A549 (cell line): Measurements from ENCODE around the gene DERA. TPM values are rescaled to one million over a fixed set of nuclear protein-coding genes. Genes with fewer than 3 reads are reported as not detected.

Experiments
- ATAC-seq, 2 experiments: fragments of 200-7000 bp in 1 of 2; fragments of >200 bp in 1 of 2; cut with Nextera tagmentation in 1 of 2; cut with Tn5 transposase in 1 of 2; 3 replicates each; pipeline versions ENCODE4 v1.8.0 to v1.9.1; 2018 to 2020; ENCODE audit warnings: mild to moderate bottlenecking in 1 of 2, moderate library complexity in 1 of 2
- CTCF ChIA-PET: fragments of 300-600 bp; sonication (Branson Sonifier 250); formaldehyde crosslinking; extraction: SDS; loops from one replicate; lab custom pipeline; 2021; ENCODE audit warnings: antibody characterized with exemption, inconsistent platforms; lab: Yijun Ruan, JAX
- POLR2A ChIA-PET: fragments of 350-600 bp; formaldehyde crosslinking; extraction: SDS; loops from one replicate; lab custom pipeline; 2021; ENCODE audit warnings: antibody characterized with exemption, inconsistent platforms; lab: Yijun Ruan, JAX
- DNase-seq, 2 experiments: peaks; one replicate each; pipeline versions ENCODE4 v3.0.0 to v3.0.0-alpha.2; 2011 to 2016; ENCODE audit warnings: low read depth in 1 of 2, low spot score in 1 of 2
- FAIRE-seq: peaks from 2 replicates; lab custom pipeline; 2011; peaks lifted over from hg19 to GRCh38; lab: Jason Lieb, UNC
- H3K27ac ChIP-seq, 2 experiments: fragments of >200 bp; sonication (Bioruptor Twin); formaldehyde crosslinking; 3 replicates each; pipeline ENCODE4 v1.5.1; 2016 to 2017
- H3K4me1 ChIP-seq: fragments of >200 bp; sonication (Bioruptor Twin); formaldehyde crosslinking; 3 replicates; pipeline ENCODE4 v1.6.1; 2016
- H3K4me2 ChIP-seq: fragments of >200 bp; sonication (Bioruptor Twin); formaldehyde crosslinking; 3 replicates; pipeline ENCODE4 v1.6.1; 2016
- H3K4me3 ChIP-seq: fragments of >200 bp; sonication (Bioruptor Twin); formaldehyde crosslinking; 3 replicates; pipeline ENCODE4 v1.5.1; 2016
- H3K9me3 ChIP-seq: fragments of >200 bp; sonication (Bioruptor Twin); formaldehyde crosslinking; 3 replicates; pipeline ENCODE4 v1.6.1; 2016
- BHLHE40 ChIP-seq: IDR thresholded peaks from 2 replicates; pipeline ENCODE4 v1.6.1; 2012; ENCODE audit warnings: low read depth, low read length, inconsistent platforms
- CEBPB ChIP-seq, 2 experiments: fragments of >200 bp in 1 of 2; sonication (Bioruptor Twin) in 1 of 2; formaldehyde crosslinking in 1 of 2; IDR thresholded peaks; 2 replicates each; pipeline ENCODE4 v1.6.1; 2012 to 2016
- CHD2 ChIP-seq: fragments of 150-350 bp; IDR thresholded peaks from 2 replicates; pipeline ENCODE4 v1.6.1; 2014; ENCODE audit warnings: low read length; ENCODE audit not compliant: partially characterized antibody
- EHF ChIP-seq: fragments of 250-450 bp; sonication (Bioruptor Pico); IDR thresholded peaks from 2 replicates; pipeline ENCODE4 v1.5.0; 2020; ENCODE audit warnings: mild to moderate bottlenecking
- FOSL2 ChIP-seq, 2 experiments: fragments of 450-650 bp in 1 of 2; fragments of >200 bp in 1 of 2; sonication (Bioruptor Twin) in 1 of 2; formaldehyde crosslinking; IDR thresholded peaks; 2 replicates each; pipeline versions ENCODE4 v1.5.0 to v1.6.1; 2016 to 2020; ENCODE audit warnings: mild to moderate bottlenecking in 1 of 2, moderate library complexity in 1 of 2
- FOXS1 ChIP-seq: fragments of 250-450 bp; sonication (Bioruptor Pico); IDR thresholded peaks from 2 replicates; pipeline ENCODE4 v1.5.0; 2020; ENCODE audit warnings: mild to moderate bottlenecking, moderate library complexity
- HDAC2 ChIP-seq: fragments of 200-600 bp; sonication (generic); IDR thresholded peaks from 2 replicates; pipeline ENCODE4 v1.6.1; 2016
- HOXA7 ChIP-seq: fragments of 250-450 bp; sonication (Bioruptor Pico); IDR thresholded peaks from 2 replicates; pipeline ENCODE4 v1.5.0; 2020; ENCODE audit warnings: mild to moderate bottlenecking, moderate library complexity
- JUN ChIP-seq, 2 experiments: fragments of >200 bp; sonication (Bioruptor Twin); formaldehyde crosslinking; IDR thresholded peaks; 2 replicates in 1 of 2; 3 replicates in 1 of 2; pipeline ENCODE4 v1.6.1; 2016 to 2017
- JUNB ChIP-seq: fragments of >200 bp; sonication (Bioruptor Twin); formaldehyde crosslinking; IDR thresholded peaks from 2 replicates; pipeline ENCODE4 v1.6.1; 2016
- KDM5A ChIP-seq: fragments of 200-600 bp; sonication (generic); IDR thresholded peaks from 2 replicates; pipeline ENCODE4 v1.6.1; 2016; ENCODE audit warnings: antibody characterized with exemption, mild to moderate bottlenecking
- MAFK ChIP-seq: fragments of 450-650 bp; IDR thresholded peaks from 2 replicates; pipeline ENCODE4 v1.6.1; 2014; ENCODE audit not compliant: partially characterized antibody
- NFE2L2 ChIP-seq: fragments of 150-350 bp; conservative IDR thresholded peaks from 2 replicates; pipeline ENCODE4 v1.6.1; 2014; ENCODE audit warnings: low read length
- NPAS2 ChIP-seq: fragments of 250-450 bp; sonication (Bioruptor Pico); IDR thresholded peaks from 2 replicates; pipeline ENCODE4 v1.8.0; 2022; ENCODE audit warnings: mild to moderate bottlenecking, moderate library complexity, borderline replicate concordance
- PHF8 ChIP-seq: fragments of 200-600 bp; sonication (generic); IDR thresholded peaks from 2 replicates; pipeline ENCODE4 v1.6.1; 2016; ENCODE audit warnings: low read depth, mild to moderate bottlenecking, antibody characterized with exemption, moderate library complexity, borderline replicate concordance
- RARB ChIP-seq: fragments of 250-450 bp; sonication (Bioruptor Pico); IDR thresholded peaks from 2 replicates; pipeline ENCODE4 v1.8.0; 2021; ENCODE audit warnings: mild to moderate bottlenecking, moderate library complexity
- RNF2 ChIP-seq: fragments of 200-600 bp; sonication (generic); IDR thresholded peaks from 2 replicates; pipeline ENCODE4 v1.6.1; 2016; ENCODE audit warnings: low read depth, mild to moderate bottlenecking, antibody characterized with exemption, moderate library complexity, borderline replicate concordance
- TFCP2L1 ChIP-seq: fragments of 250-450 bp; sonication (Bioruptor Pico); IDR thresholded peaks from 2 replicates; pipeline ENCODE4 v1.5.0; 2021; ENCODE audit warnings: mild to moderate bottlenecking
- TP53 ChIP-seq: fragments of 250-450 bp; sonication (Bioruptor Pico); IDR thresholded peaks from 2 replicates; pipeline ENCODE4 v1.5.0; 2021; ENCODE audit warnings: mild to moderate bottlenecking, moderate library complexity
- ZC3H11A ChIP-seq: fragments of 450-650 bp; IDR thresholded peaks from 2 replicates; pipeline ENCODE4 v1.6.1; 2014; ENCODE audit warnings: antibody characterized with exemption, mild to moderate bottlenecking
- ZNF302 ChIP-seq: fragments of 250-450 bp; sonication (Bioruptor Pico); IDR thresholded peaks from 2 replicates; pipeline ENCODE4 v1.9.0; 2021; ENCODE audit warnings: inconsistent platforms, mild to moderate bottlenecking, moderate library complexity
- ZSCAN20 ChIP-seq: fragments of 250-450 bp; sonication (Bioruptor Pico); IDR thresholded peaks from 2 replicates; pipeline ENCODE4 v1.8.0; 2022; ENCODE audit warnings: mild to moderate bottlenecking, moderate library complexity
- whole genome bisulfite sequencing: methylation state at CpG from one replicate; pipeline ENCODE4 v1.1.6; 2017; ENCODE audit errors: missing lambda C conversion rate; 5-methylcytosine and 5-hydroxymethylcytosine counted together
- polyA plus RNA-seq, 4 experiments: library from polyadenylated mRNA; depleted of rRNA in 3 of 4; stranded (reverse); fragments of >200 nt; fragmentation: RNase III in 1 of 4; extraction: RNeasy Plus Mini Kit Qiagen cat#74134 plus additional on column Dnase treatment in 1 of 4; gene quantifications; 2 replicates in 3 of 4; 3 replicates in 1 of 4; pipeline ENCODE4 v1.2.3, GENCODE V29; 2011 to 2017
- TF ChIP-seq, protein P1 (sequence below): fragments of 250-450 bp; sonication (Bioruptor Pico); IDR thresholded peaks from 2 replicates; pipeline ENCODE4 v1.5.0; 2021; ENCODE audit warnings: mild to moderate bottlenecking, moderate library complexity, borderline replicate concordance
- TF ChIP-seq, protein P2 (sequence below): fragments of >200 bp; sonication (Bioruptor Twin); formaldehyde crosslinking; IDR thresholded peaks from 3 replicates; pipeline ENCODE4 v1.5.1; 2016
- TF ChIP-seq, protein P3 (sequence below): IDR thresholded peaks from 2 replicates; pipeline ENCODE4 v1.6.1; 2012
- TF ChIP-seq, protein P4 (sequence below): IDR thresholded peaks from 2 replicates; pipeline ENCODE4 v1.6.1; 2012; ENCODE audit warnings: low read depth, borderline replicate concordance
- TF ChIP-seq, protein P5 (sequence below): fragments of 250-450 bp; sonication (Bioruptor Pico); IDR thresholded peaks from 2 replicates; pipeline ENCODE4 v1.5.0; 2020; ENCODE audit warnings: low read depth, mild to moderate bottlenecking, moderate library complexity

Gene DERA
- polyA plus RNA-seq, 2 of the 4 experiments (the other 2 are of a cell fraction), result 45.2 to 65.0 TPM

DNA sequence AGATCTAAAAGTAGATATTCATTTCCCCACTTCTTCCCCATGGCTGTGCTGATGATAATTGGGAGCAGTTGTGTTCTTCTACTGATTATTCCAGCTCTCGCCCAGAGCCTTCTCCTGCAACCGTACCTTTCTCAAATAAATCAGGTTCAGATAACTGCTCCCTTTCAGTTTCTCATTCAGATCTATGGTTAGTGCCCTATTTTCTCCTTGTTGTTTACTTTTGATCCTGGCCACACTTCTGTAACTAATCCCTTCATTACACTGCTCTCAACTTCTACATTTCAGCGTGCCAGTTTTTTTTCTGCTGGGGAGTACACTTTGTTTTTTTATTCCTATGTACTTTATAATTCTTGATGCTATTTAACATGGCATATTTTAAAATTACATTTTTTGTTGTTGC lies 31.7 kb upstream of the DERA start:
- TF ChIP-seq, protein P1, sequence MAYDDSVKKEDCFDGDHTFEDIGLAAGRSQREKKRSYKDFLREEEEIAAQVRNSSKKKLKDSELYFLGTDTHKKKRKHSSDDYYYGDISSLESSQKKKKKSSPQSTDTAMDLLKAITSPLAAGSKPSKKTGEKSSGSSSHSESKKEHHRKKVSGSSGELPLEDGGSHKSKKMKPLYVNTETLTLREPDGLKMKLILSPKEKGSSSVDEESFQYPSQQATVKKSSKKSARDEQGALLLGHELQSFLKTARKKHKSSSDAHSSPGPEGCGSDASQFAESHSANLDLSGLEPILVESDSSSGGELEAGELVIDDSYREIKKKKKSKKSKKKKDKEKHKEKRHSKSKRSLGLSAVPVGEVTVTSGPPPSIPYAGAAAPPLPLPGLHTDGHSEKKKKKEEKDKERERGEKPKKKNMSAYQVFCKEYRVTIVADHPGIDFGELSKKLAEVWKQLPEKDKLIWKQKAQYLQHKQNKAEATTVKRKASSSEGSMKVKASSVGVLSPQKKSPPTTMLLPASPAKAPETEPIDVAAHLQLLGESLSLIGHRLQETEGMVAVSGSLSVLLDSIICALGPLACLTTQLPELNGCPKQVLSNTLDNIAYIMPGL, result no peak
- TF ChIP-seq, protein P2, sequence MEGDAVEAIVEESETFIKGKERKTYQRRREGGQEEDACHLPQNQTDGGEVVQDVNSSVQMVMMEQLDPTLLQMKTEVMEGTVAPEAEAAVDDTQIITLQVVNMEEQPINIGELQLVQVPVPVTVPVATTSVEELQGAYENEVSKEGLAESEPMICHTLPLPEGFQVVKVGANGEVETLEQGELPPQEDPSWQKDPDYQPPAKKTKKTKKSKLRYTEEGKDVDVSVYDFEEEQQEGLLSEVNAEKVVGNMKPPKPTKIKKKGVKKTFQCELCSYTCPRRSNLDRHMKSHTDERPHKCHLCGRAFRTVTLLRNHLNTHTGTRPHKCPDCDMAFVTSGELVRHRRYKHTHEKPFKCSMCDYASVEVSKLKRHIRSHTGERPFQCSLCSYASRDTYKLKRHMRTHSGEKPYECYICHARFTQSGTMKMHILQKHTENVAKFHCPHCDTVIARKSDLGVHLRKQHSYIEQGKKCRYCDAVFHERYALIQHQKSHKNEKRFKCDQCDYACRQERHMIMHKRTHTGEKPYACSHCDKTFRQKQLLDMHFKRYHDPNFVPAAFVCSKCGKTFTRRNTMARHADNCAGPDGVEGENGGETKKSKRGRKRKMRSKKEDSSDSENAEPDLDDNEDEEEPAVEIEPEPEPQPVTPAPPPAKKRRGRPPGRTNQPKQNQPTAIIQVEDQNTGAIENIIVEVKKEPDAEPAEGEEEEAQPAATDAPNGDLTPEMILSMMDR, result no peak
- TF ChIP-seq CHD2, result no peak
- no peak for TF ChIP-seq JUN (IDR thresholded peaks at IDR 0.05)
- TF ChIP-seq, protein P3, sequence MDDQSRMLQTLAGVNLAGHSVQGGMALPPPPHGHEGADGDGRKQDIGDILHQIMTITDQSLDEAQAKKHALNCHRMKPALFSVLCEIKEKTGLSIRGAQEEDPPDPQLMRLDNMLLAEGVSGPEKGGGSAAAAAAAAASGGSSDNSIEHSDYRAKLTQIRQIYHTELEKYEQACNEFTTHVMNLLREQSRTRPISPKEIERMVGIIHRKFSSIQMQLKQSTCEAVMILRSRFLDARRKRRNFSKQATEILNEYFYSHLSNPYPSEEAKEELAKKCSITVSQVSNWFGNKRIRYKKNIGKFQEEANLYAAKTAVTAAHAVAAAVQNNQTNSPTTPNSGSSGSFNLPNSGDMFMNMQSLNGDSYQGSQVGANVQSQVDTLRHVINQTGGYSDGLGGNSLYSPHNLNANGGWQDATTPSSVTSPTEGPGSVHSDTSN, result no peak
- no peak for TF ChIP-seq FOXS1 (CRISPR knock-in tag)
- TF ChIP-seq FOSL2 (IDR thresholded peaks at IDR 0.05), result no peak
- no peak for TF ChIP-seq FOSL2 (CRISPR knock-in tag; IDR thresholded peaks at IDR 0.05)
- no peak for TF ChIP-seq EHF (CRISPR knock-in tag)
- TF ChIP-seq NPAS2 (CRISPR knock-in tag), result no peak
- no peak for TF ChIP-seq NFE2L2
- no peak for TF ChIP-seq HDAC2
- TF ChIP-seq HOXA7 (CRISPR knock-in tag), result no peak
- TF ChIP-seq JUNB, result no peak
- TF ChIP-seq, protein P4, sequence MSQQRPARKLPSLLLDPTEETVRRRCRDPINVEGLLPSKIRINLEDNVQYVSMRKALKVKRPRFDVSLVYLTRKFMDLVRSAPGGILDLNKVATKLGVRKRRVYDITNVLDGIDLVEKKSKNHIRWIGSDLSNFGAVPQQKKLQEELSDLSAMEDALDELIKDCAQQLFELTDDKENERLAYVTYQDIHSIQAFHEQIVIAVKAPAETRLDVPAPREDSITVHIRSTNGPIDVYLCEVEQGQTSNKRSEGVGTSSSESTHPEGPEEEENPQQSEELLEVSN, result no peak
- TF ChIP-seq RNF2, result no peak
- Histone ChIP-seq H3K9me3 (no peaks in the 10 kb centered on the region), H3K4me1 (peaks cover 14% of the 10 kb centered on the region; the same call in 2 of the 3 replicates), H3K4me3 (no peak overlapping the region), H3K27ac (no peak overlapping the region), H3K4me2 (no peak overlapping the region)
- 96% methylated on average over 3 of the region's 3 CpGs for WGBS
- CTCF ChIA-PET, result no interaction called here
- DNase-seq (no peak), FAIRE-seq (no peak), ATAC-seq (no peak)
- POLR2A ChIA-PET, result no interaction called here

DNA sequence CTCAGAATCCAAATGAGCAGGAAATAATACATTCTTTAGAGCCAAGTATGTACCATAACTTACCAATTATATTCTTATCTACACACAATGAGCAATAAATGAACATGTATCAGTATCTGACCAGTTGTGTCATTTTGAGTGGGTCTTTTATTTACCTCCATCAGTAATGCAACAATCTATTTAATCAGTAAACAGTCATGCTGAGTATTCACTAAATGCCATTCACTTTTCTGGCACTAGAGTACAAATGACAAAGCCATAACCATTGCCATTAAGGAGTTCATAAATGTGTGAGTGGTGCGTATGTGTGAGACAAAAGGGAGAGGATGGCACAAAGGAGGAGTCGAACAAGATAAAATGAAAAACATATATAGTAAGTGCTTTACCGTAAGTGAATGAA lies 30.4 kb upstream of the DERA start:
- H3K9me3 ChIP-seq, result no peaks in the 10 kb centered on the region
- WGBS, result 92% methylated on average over 3 of the region's 3 CpGs
- H3K27ac ChIP-seq, result no peak overlapping the region
- TF ChIP-seq, protein P1, result no peak
- no peak for TF ChIP-seq PHF8
- no peak for TF ChIP-seq TP53 (CRISPR knock-in tag)
- TF ChIP-seq TFCP2L1 (CRISPR knock-in tag), result no peak
- TF ChIP-seq MAFK, result no peak
- no peak for TF ChIP-seq NPAS2 (CRISPR knock-in tag)
- TF ChIP-seq, protein P2, result no peak
- TF ChIP-seq ZC3H11A, result no peak
- no peak for TF ChIP-seq ZSCAN20
- TF ChIP-seq BHLHE40, result no peak
- no peak for TF ChIP-seq RNF2
- no peak for TF ChIP-seq HOXA7 (CRISPR knock-in tag)
- no peak for TF ChIP-seq ZNF302 (CRISPR knock-in tag)
- TF ChIP-seq, protein P5, sequence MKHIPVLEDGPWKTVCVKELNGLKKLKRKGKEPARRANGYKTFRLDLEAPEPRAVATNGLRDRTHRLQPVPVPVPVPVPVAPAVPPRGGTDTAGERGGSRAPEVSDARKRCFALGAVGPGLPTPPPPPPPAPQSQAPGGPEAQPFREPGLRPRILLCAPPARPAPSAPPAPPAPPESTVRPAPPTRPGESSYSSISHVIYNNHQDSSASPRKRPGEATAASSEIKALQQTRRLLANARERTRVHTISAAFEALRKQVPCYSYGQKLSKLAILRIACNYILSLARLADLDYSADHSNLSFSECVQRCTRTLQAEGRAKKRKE (CRISPR knock-in tag), result no peak
- no peak for TF ChIP-seq CEBPB (IDR thresholded peaks at IDR 0.05)
- no peak for TF ChIP-seq KDM5A
- no peak for TF ChIP-seq RARB
- H3K4me1 ChIP-seq, result peaks cover 20% of the 10 kb centered on the region; the same call in 2 of the 3 replicates
- FAIRE-seq (no peak), DNase-seq (no peak), ATAC-seq (no peak)
- H3K4me2 ChIP-seq, result peak overlapping the region; percentile 79; the same call in 2 of the 3 replicates
- ChIA-PET CTCF (no interaction called here), POLR2A (no interaction called here)
- H3K4me3 ChIP-seq, result no peak overlapping the region
